Right ventricle myocardium superior (tissue), 1 donor: ENCODE data around the gene OR2V2. TPM values are rescaled to one million over a fixed set of nuclear protein-coding genes. Genes with fewer than 3 reads are reported as not detected.
"Not testable (repeated sequence)": the region's sequence is repeated elsewhere in the genome, so short reads cannot be mapped to it uniquely, and the experiment has no call there.

Source experiments
- ATAC-seq: fragments of 200-7000 bp; cut with Tn5 transposase; one replicate; pipeline ENCODE4 v1.9.1; 2020; ENCODE audit warnings: mild to moderate bottlenecking; ENCODE audit not compliant: poor library complexity
- DNase-seq: peaks from one replicate; pipeline ENCODE4 v3.0.0-alpha.2; 2020
- intact Hi-C: fragments of 100-400 bp; cut with DNase I; formaldehyde crosslinking; loops from one replicate; pipeline ENCODE4 v1.11.2; 2022
- total RNA-seq: library from RNA; stranded (reverse); fragmentation: NEBNext Ultra II Directional; extraction: Animal tissue kit (Norgen Biotek cat#: 25700); gene quantifications from one replicate; pipeline ENCODE4 v1.2.1, GENCODE V29; 2021
- donor health status: DM: no; HTN: yes; CAD: no; lungs with severe emphysema.

OR2V2 gene
- total RNA-seq, 1 donor from 2014 or later, result not detected

- no peak for ATAC-seq
- DNase-seq, result no peak
- intact Hi-C loops, result no loop called here
These were observed 14.3 kb downstream of the OR2V2 start for GRCh38 chr5:181161534-181162175.

DNA sequence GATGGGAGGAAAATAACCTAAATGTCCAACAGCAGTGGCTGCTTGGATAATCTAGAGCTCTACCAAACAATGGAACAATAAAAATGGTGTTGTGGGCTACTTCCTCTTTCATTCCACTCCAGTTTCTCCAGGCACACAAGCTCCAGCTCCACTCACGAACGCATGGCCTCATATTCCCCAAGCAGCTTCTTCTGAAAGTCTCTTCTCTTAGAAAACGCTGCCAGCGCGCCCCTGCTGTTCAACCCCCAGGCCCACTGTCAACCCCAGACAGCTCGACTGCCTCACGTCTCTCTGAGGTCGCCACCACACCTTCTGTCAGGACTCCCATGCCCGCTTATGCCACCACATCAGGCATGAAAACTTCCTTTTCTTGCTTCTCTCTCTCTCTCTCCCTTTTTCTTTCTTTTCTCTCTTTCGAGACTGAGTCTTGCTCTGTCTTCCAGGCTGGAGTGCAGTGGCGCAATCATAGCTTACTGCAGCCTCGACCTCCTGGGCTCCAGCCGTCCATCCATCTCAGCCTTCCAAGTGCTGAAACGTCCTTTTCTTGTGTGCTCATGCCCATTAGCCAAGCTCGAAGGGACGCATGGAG, 16.2 kb downstream of the OR2V2 start:
- intact Hi-C loops, result no loop called here
- ATAC-seq, result no peak
- no peak for DNase-seq

GRCh38 chr5:181164076-181164952, 16.9 kb downstream of the OR2V2 start:
- ATAC-seq, result no peak
- no peak for DNase-seq

GRCh38 chr5:181166812-181167733, 19.7 kb downstream of the OR2V2 start:
- ATAC-seq, result no peak
- intact Hi-C loops, result no loop called here
- no peak for DNase-seq

More at GRCh38 chr5:181164076-181164952, 16.9 kb downstream of the OR2V2 start:
- intact Hi-C loops, result no loop called here

DNA sequence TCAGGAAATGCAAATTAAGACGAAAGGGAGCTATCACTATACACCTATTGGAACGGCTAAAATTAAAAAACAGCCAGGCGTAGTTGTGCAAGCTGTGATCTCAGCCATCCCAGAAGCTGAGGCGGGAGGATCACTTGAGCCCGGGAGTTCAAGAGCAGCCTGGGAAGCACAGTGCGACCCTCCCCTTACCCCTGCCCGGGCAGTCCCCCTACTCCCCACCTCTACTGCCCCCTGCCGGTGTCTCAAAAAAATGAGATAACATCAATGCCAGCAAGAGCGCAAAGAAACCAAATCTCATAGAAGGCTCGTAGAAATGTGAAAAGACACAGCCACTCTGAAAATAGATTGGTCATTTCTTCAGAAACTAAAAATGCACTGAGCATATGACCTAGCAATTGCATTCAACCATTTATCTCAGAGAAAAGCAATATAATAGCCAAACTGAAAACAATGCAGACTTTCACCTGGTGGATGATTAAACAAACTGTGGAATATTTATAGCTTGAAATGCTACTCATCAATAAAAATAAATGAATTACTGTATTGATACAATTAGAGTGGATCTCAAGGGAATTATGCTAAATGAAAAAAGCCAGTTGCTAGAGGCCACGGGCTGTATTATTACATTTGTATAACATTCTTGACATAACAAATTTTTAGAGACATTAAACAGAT, 20.6 kb downstream of the OR2V2 start:
- ATAC-seq (no peak), DNase-seq (no peak)
- intact Hi-C loops, result no loop called here

GRCh38 chr5:181168595-181169118, 21.3 kb downstream of the OR2V2 start:
- DNase-seq (no peak), ATAC-seq (no peak)
- intact Hi-C loops, result no loop called here

DNA sequence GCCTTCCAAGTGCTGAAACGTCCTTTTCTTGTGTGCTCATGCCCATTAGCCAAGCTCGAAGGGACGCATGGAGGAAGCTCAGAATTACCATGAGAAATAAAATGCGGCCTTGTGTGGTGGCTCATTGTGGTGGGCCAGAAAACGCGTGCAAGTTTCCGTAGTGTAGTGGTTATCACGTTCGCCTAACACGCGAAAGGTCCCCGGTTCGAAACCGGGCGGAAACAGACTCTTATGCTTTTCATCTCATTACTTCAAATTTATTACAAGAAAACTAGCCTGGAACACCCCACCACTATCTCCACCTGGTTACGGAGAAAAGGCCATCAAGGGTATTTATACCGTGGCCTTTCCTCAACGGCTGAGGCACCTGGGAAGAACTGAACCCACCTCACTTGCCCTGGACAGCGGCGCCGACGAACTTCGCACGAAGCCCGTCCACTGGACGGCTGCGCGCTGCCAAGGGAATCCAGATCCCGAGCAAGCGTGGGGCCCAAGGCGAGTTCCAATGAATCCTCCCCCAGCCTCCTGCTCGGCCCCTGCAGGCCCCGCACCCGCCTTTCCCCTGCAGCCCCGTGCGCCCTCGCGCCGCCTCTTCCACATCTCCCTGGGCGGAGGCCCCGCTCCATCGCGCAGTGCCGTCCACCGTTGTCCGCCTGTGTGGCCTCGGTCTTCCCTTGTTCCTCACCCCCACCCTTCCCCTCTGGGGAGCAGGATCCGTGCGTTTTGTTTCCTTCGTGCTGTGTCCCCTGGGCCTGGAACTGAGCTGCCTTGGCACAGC, 22.3 kb downstream of the OR2V2 start:
- intact Hi-C loops, DNase-seq: not testable (repeated sequence)

GRCh38 chr5:181170237-181170825, 22.9 kb downstream of the OR2V2 start:
- intact Hi-C loops, result no loop called here
- ATAC-seq (no peak), DNase-seq (no peak)

More for the DNA sequence above, 22.3 kb downstream of the OR2V2 start:
- not testable (repeated sequence) for ATAC-seq

- DNase-seq, result no peak
- ATAC-seq, result no peak
- intact Hi-C loops, result no loop called here
These were observed 23.6 kb downstream of the OR2V2 start for GRCh38 chr5:181170996-181171395.

DNA sequence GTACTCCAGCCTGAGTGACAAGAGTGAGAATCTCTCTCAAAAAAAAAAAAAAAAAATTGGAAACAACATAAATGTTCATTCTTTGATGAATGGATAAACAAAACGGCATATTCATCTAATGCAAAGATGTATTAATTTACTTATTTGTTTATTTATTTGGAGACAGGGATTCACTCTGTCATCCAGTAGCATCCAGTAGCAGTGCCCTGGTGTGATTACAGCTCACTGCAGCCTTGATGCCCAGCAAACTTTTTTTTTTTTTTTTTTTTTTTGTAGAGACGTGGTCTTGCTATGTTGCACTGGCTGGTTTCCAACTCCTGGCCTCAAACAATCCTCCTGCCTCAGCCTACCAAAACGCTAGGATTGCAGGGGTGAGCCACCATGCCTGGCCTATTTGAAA, 24.4 kb downstream of the OR2V2 start:
- ATAC-seq (no peak), DNase-seq (no peak)
- intact Hi-C loops, result no loop called here

GRCh38 chr5:181173027-181173419, 25.6 kb downstream of the OR2V2 start:
- DNase-seq (no peak), ATAC-seq (no peak)
- intact Hi-C loops, result no loop called here

DNA sequence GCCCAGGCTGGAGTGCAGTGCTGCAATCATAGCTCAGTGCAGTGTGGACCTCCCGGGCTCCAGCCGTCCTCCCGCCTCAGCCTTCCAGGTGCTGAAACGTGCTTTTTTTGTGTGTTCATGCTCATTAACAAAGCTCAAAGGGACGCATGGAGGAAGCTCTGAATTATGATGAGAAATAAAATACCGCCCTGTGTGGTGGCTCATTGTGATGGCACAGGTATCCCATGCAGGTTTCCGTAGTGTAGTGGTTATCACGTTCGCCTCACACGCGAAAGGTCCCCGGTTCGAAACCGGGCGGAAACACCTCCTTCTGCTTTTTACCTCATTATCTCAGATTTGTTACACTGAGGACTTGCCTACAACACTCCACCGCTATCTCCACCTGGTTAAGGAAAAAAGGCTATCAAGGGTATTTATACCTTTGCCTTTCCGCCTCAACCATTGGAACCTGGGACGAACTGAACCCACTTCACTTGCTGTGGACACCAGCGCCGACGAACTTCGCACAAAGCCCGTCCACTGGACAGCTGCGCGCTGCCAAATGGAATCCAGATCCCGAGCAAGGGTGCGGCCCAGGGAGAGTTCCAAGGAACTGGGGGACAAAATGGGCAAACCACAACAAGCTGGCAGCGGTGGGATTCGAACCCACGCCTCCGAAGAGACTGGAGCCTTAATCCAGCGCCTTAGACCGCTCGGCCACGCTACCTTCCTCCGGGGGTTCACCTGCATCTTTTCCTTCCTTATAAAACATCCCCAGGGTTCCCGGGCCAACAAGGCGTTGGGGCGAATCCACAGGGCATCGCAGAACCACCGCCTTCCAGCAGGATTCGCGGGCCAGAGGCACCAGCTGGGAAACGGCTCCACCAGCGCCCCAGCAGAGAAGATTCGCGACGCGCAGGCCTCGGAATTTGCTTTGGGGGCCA, 26.3 kb downstream of the OR2V2 start:
- intact Hi-C loops, result no loop called here
- ATAC-seq (peak; percentile 18), DNase-seq (no peak)

GRCh38 chr5:181176254-181176952, 29.0 kb downstream of the OR2V2 start:
- DNase-seq (no peak), ATAC-seq (no peak)
- intact Hi-C loops, result no loop called here

DNA sequence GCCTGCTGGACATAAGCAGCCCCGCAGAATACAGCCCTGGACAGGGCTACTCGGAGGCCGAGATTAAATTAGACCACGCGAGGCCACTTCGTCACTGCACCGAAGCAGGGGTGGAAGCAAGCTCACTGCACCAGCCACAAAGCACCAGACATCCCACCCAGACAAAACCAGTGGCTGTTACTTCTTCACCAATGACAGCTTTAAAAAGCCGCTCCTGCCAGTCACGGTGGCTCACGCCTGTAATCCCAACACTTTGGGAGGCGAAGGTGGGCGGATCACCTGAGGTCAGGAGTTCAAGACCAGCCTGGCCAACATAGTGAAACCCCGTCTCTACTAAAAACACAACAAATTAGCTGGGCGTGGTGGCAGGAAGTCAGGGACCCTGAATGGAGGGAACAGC, 30.2 kb downstream of the OR2V2 start:
- ATAC-seq, DNase-seq, intact Hi-C loops: not testable (repeated sequence)
